ENCODE results near the gene ZRANB1. TPM values are rescaled to one million over a fixed set of nuclear protein-coding genes. Genes with fewer than 3 reads are reported as not detected.

Gene ZRANB1
- total and polyA plus RNA-seq, 8 donors, result 15.3 to 31.5 (median 27.0) TPM

DNA sequence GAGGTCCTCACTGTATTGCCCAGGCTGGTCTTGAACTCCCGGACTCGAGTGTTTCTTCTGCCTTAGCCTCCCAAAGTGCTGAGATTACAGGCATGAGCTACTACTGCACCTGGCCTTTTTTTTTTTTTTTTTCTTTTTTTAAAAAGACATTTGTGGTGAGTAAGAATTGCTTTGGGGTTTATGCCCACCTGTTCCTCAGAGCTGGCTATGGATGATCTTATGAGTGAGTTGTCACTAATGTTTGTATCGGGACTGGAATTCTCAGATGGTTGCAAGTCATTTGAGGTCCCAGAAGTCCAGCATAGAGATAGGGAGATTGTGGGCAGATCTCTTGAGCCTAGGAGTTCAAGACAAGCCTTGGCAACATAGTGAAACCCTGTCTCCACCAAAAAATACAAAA, 35.2 kb downstream of the ZRANB1 start:
- Histone ChIP-seq H3K36me3 (peaks cover 0 to 30% of the 10 kb centered on the region in 2 donors), H3K9me3 (no peaks in the 10 kb centered on the region), H3K4me1 (no peaks in the 10 kb centered on the region), H3K4me3 (no peak overlapping the region), H3K27me3 (no peaks in the 10 kb centered on the region), H3K27ac (no peak overlapping the region)
- TF ChIP-seq, protein P1, sequence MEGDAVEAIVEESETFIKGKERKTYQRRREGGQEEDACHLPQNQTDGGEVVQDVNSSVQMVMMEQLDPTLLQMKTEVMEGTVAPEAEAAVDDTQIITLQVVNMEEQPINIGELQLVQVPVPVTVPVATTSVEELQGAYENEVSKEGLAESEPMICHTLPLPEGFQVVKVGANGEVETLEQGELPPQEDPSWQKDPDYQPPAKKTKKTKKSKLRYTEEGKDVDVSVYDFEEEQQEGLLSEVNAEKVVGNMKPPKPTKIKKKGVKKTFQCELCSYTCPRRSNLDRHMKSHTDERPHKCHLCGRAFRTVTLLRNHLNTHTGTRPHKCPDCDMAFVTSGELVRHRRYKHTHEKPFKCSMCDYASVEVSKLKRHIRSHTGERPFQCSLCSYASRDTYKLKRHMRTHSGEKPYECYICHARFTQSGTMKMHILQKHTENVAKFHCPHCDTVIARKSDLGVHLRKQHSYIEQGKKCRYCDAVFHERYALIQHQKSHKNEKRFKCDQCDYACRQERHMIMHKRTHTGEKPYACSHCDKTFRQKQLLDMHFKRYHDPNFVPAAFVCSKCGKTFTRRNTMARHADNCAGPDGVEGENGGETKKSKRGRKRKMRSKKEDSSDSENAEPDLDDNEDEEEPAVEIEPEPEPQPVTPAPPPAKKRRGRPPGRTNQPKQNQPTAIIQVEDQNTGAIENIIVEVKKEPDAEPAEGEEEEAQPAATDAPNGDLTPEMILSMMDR (IDR thresholded peaks at IDR 0.05), result no peak
- DNase-seq (no peak), ATAC-seq (no peak)
- intact Hi-C loops (cut with DNase I), result no loop called here

DNA sequence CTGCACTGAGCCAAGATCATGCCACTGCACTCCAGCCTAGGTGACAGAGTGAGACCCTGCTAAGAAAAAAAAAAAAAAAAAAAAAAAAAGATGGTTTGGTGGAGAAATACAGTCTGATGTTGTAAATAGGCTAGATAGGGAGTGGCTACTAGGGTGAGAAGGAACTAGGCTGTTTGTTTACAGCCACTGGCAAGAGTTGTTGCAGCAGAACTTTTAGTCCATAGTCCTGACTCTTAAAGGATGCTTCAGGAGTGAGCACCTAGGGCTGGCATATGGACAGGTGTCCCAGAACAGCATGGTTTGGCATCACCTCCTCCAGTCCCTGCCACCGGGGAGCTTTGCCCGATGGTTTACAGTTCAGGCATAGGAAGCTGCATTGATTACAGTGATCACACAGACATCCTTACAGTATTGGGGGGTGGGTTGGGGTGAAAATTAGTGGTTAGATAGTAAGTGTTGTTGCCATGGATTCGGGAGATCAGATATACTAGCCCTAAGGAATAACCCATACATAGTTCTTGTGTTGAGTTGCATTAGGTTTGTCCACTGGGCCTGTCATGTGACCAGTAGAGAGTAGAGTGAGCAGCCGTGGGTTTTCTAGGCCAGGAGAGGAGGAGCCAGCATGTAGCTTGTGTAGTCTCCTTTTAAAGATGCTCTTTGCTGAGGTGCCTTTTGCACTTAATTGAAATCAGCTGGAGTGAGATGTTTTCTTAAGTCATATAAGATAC, 35.9 kb downstream of the ZRANB1 start:
- Histone ChIP-seq H3K36me3 (peaks cover 0 to 34% of the 10 kb centered on the region in 2 donors), H3K4me3 (no peak overlapping the region), H3K4me1 (no peaks in the 10 kb centered on the region), H3K27me3 (no peaks in the 10 kb centered on the region), H3K27ac (no peak overlapping the region), H3K9me3 (no peaks in the 10 kb centered on the region)
- TF ChIP-seq, protein P1 (IDR thresholded peaks at IDR 0.05), result no peak
- intact Hi-C loops (cut with DNase I), result no loop called here
- DNase-seq (no peak), ATAC-seq (peak; percentile 44)

DNA sequence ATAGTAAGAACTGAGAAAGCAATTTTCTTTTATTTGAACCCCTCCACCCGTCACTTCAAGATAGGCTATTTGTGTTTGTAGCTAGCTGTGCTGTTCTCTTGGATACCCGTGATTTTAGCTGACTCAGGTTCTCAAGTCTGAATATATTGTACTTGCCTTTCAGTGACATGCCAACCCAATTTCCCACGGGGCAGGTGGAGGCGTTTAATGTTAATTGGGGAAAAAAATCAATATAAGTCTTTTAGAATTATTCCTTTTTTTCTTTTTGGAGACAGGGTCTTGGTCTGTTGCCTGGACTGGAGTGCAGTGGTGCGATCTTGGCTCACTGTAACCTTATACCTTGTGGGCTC, 36.4 kb downstream of the ZRANB1 start:
- H3K27ac ChIP-seq, result no peak overlapping the region
- intact Hi-C loops (cut with DNase I), result no loop called here
- TF ChIP-seq, protein P1 (IDR thresholded peaks at IDR 0.05), result no peak
- peaks cover 0 to 40% of the 10 kb centered on the region in 2 donors for H3K36me3 ChIP-seq
- ATAC-seq (no peak), DNase-seq (no peak)
- no peaks in the 10 kb centered on the region for H3K4me1 ChIP-seq
- H3K27me3 ChIP-seq, result no peaks in the 10 kb centered on the region
- no peaks in the 10 kb centered on the region for H3K9me3 ChIP-seq
- H3K4me3 ChIP-seq, result no peak overlapping the region

DNA sequence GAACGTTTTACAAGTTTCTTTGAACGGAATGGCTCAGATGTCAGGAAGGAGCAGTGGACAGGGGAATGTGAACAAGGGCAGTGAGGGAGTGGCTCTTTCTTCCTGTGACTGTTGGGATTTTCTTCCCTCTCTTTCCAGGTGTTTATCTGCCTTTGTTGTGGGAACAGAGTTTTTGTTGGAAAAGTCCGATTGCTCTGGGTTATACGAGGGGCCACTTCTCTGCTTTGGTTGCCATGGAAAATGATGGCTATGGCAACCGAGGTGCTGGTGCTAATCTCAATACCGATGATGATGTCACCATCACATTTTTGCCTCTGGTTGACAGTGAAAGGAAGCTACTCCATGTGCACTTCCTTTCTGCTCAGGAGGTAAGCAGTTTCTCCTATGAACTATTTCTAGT, 41.4 kb downstream of the ZRANB1 start:
- Histone ChIP-seq H3K9me3 (no peaks in the 10 kb centered on the region), H3K27ac (no peak overlapping the region), H3K4me3 (no peak overlapping the region), H3K27me3 (no peaks in the 10 kb centered on the region), H3K36me3 (peaks cover 0 to 71% of the 10 kb centered on the region in 2 donors), H3K4me1 (no peaks in the 10 kb centered on the region)
- ATAC-seq (no peak), DNase-seq (no peak)
- intact Hi-C loops (cut with DNase I), result no loop called here
- TF ChIP-seq, protein P1 (IDR thresholded peaks at IDR 0.05), result no peak

DNA sequence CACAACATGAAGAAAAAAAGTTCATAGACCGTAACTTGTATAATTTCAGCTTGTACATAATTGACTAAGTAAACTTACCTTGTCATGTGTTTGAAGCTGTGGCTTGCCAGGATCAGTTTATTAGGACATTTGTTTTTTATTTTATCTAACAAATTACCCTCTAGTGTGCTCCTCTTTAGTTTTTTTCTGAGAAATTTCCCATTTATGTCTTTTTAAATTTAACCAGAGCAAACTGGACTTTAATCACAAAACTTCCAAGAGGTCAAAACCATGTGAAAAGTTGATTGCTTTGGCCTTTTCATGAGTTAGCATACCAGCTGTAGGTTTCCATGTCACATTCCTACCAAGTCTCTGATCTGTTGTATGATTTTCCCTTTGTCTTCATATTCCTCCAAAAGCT, 42.5 kb downstream of the ZRANB1 start:
- Histone ChIP-seq H3K4me3 (no peak overlapping the region), H3K4me1 (no peaks in the 10 kb centered on the region), H3K27ac (no peak overlapping the region), H3K9me3 (no peaks in the 10 kb centered on the region), H3K27me3 (no peaks in the 10 kb centered on the region), H3K36me3 (peaks cover 0 to 76% of the 10 kb centered on the region in 2 donors)
- ATAC-seq, result no peak
- TF ChIP-seq, protein P1 (IDR thresholded peaks at IDR 0.05), result no peak
- intact Hi-C loops (cut with DNase I), result no loop called here
- no peak for DNase-seq

All from left lung (tissue), 10 donors.